T47D (cell line): ENCODE measurements around the gene GJA1.
"Not testable (repeated sequence)": the region's sequence is repeated elsewhere in the genome, so short reads cannot be mapped to it uniquely, and the experiment has no call there.

Source experiments
- DNase-seq, 2 experiments: peaks; one replicate each; pipeline versions ENCODE4 v3.0.0 to v3.0.0-alpha.2; 2011 to 2012; ENCODE audit warnings: low read depth in 1 of 2, low spot score in 1 of 2
- JUND ChIP-seq: IDR thresholded peaks from 2 replicates; pipeline ENCODE4 v1.6.1; 2012; ENCODE audit warnings: low read depth
- in situ Hi-C: cut with HindIII; loops from 2 replicates; pipeline ENCODE4 v1.10.0; 2016; ENCODE audit warnings: low sequenced_read_pairs, low pct_unique_long_range_greater_than_20kb

The GJA1 gene

DNA sequence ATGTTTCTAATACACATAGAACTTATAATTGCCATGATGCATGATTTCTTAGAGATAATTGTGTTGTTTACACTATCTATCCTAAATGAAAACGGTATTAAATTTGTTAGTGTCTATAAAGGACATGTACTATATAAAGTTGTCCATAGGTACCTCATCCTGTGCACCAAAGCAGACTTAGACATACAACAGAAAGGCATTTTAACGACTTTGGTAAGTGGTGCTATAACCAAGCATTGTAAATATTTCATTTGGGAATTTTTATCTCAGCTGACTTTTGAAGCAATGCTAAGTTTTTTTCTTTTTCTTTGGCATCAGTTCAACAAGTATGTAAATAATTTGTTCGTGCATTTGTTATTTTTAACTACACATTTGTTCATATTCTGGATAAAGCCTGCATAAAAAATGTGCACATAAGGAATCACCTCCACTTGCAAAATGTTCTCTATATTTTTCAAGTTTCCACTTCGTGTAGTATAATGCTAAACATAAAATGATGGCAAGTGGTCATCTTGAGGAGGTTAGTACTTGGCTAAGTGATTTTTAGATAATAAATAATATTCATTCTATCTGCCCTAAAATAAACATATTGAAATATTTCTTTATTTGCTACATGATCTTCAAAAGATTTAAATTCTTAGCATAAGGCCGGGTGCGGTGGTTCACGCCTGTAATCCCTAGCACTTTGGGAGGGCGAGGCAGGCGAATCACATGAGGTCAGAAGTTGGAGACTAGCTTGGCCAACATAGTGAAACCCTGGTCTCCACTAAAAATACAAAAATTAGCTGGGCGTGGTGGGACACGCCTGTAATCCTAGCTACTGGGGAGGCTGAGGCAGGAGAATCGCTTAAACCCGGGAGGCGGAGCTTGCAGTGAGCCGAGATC, 6.3 kb upstream of the GJA1 start:
- in situ Hi-C loops, result no loop called here
- DNase-seq, result no peak
- no peak for TF ChIP-seq JUND

DNA sequence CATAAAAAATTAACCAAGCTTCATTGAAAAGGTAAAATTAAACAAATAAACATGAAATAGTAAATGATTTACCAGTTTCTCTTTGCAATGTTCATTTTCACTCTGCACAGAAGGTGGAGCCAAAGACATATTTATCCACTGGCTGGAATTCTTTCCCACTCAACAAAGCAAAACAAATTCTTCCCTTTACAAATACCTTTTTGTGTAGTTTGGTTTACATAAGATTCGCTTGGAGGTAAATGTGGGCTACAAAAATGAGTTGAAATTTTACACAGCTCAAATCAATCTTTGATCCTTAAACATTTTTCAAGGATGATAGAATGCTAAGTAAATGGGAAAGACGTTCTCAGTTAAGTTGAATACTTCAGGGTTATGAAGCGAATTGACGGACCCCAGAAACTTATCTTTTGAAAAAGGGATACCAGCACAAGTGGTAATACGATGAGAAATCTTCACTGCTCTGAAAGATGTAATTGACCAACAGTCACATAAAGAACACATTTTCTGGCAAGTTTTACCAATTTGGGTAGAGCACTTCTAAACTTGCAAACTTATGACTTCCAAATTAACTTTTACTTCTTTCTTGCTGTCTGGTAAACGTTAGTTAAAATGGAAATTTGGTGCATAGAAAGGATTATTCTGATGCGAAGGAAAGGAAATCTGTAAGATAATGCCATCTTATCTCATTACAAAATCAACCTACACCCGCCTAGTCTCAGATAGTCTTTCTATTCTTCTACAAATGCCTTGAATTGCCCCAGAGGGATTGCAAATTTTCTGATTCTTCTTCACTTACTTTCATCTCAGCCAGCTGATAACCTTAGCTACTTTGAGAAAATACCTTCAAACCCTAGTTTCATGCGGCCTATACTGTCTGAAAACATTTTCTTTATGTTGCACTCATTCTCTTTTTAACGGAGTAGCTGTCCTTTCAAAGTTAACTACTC, 4.7 kb upstream of the GJA1 start:
- peak in 1 of 2 experiments; percentile 58 for DNase-seq
- in situ Hi-C loops, result no loop called here
- no peak for TF ChIP-seq JUND

DNA sequence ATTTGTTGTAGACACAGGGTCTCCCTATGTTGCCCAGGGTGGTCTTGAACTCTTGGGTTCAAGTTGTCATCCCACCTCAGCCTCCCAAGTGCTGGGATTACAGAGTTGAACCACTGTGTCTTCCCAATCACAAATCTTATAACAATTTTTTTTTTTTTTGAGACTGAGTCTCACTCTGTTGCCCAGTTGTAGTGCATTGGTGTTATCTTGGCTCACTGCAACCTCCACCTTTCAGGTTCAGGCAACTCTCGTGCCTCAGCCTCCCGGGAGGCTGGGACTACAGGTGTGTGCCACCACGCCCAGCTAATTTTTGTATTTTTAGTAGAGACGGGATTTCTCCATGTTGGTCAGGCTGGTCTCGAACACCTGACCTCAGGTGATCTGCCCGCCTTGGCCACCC, 3.7 kb upstream of the GJA1 start:
- DNase-seq, in situ Hi-C loops: not testable (repeated sequence)

DNA sequence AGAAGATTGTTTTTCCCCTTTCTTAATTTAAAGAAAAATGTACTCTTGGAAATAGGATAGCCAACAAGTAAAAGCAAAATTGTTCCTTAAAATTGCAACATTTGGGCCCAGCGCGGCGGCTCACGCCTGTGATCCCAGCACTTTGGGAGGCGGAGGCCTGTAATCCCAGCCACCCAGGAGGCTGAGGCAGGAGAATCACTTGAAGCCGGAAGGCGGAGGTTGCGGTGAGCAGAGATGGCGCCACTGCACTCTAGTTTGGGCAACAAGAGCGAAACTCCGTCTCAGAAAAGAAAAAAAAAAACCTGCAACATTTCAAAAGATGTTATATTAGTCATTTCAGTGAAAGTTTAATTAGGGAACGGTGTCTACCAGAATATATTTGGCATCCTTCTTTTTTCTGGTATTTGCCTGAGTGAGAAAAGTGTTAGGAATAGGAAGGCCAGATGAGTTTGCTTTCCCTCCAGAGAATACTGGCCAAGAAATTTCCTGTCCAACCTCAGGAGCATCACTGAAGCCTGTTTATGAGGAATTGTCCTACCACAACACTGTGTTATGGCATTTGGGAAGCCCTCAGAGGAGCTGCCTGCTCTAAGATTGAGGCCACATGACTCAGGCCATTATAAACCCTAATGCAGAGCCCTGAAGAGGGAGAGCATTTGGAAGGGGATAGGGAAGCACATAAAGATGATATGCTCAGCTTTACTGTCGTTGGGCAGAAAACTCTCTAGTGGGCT, 1.2 kb upstream of the GJA1 start:
- in situ Hi-C loops, result no loop called here

DNA sequence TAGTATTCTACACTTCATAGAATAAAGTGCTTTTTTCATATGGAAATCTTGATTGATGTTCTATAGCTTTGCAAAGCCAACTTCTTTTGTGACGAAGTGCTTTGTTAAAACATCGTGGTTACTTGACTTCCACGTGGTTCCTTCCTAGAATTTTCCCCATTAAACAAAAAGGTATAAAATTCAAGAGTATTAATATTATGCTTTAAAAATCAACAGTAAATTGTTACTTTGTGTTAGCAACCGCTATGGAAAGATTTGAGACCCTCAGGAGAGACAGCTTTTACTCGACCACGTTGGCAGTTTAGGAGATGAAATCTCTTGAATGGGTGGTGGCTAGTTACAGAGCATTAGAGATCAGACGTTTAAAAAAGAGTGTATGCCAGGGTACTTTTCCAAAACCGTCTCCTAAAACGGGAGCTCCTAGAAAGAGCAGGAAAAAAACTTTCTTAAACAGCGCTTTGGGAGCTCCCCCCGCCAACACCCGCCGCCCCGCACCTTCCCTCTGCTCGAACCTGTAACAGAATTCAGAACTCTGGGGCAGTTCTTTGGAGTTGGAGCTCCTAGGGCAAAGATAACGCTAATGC, 920 bp downstream of the GJA1 start:
- DNase-seq, result no peak
- in situ Hi-C loops, result no loop called here
- no peak for TF ChIP-seq JUND

More for the DNA sequence above, 1.2 kb upstream of the GJA1 start:
- no peak for TF ChIP-seq JUND
- no peak for DNase-seq

DNA sequence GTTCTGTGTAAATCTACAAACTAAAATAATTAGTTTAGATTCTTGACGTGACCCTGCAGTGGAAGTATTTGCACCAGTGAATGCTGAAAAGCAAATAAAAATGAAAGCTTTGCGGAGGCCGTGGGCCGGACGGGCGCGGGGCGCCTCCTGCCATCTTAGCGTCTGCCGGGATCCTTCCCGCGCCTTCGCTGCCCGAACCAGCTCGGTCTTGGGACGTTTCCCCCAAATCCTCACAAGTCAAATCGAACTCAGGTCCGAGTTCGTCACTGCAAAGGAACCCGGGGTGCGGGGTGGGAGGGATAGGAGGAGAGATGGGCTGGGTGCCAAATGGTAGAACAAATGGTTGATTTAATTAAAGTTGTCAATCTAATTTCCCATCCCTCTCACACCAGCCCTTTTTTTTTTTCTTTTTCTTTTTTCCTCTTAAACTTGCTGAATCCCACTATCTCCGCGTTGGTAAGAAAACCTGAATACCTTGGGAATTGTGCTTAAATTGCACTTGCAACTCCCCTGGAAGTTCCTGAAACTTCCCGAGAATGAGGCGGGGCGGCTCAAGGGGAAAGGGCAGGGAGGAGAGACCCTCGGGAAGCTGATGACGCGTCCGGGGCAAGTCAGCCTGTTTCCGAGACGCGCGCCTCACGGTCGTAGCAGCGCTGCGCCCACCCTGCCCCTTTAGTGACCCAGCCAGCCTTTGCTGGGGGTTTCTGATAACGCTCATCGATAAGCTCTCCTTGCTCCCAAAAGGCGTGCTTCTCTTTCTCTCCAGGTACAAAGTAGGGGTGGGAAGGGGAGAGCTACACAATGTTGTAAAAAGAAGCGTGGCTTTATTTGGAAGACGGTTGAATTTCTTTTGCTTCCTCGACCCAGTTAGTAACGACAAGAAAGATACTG, 1.8 kb downstream of the GJA1 start:
- TF ChIP-seq JUND, result no peak
- in situ Hi-C loops, result no loop called here
- peak in 1 of 2 experiments; percentile 17 for DNase-seq

DNA sequence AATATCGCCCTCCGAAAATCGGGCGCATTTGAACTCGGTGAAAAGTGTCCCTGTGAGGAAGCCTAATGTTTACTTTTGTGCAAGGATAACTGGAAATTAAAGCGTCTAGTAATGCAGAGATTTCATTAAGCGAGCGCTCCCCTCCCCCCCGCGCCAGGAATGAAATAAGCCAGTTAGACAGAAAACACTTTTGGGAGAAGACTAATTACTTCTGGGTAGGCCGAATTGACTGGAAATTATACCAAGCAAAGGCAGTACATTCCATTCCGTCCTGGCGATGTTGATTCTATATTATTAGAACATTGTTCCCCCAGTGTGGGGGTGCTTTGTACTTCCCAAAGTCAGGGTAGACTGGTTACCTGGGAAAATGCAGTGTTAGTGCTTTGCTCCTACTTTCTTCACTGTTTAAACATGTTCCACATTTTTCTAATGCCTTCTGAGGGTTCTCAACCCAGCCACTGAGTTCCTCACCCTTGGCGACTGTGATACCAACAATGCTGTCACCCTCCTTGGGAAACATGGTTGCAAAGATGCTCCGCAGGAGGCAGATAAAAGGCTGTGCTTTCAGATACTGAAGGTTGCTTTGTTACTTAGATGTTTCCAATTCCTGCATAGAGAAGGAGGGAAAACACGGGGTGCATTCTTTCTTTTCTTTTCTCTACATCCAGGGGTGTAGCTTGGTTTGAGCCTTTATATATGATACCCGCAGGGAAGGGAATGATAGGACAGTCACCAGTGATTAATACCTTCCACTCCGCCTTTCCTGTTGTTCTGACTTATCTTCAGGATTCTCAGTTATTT, 2.6 kb downstream of the GJA1 start:
- DNase-seq, result peak in 1 of 2 experiments; percentile 3
- in situ Hi-C loops, result no loop called here
- no peak for TF ChIP-seq JUND

DNA sequence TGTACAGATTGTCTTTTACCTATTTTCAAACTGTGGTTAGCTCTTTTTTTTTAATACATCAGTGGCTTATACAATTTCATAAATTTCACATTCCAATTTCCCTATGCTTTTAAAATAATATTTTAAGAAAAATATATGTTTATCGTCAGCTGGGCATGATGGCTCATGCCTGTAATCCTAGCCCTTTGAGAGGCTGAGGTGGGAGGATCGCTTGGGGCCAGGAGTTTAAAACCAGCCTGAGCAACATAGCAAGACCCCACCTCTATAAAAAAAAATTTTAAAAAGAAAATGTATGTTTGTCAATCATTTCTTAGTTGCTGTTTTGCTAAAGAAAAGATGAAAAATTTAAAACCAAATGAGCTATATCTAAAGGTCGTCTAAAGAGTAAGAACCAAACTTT, 3.4 kb downstream of the GJA1 start:
- in situ Hi-C loops, result no loop called here
- DNase-seq, result no peak
- TF ChIP-seq JUND, result no peak

DNA sequence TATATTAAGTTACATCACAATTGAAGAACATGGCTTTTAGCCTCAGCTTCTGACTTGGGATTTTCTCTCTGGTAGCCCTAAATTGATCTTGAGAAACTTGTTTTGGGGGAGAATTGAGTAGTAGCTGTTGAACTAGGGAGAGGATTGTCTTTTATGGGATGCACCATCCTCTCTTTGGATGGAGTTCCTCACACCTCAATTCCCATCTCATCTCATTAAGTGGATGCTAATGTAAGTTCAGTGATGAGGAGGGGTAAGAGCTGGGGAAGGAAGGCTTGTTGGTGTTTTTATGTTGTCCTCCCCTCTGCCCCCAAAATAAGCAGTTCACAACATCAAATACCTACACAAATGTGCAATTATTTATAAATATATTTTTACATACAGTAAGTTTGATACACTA, 4.0 kb downstream of the GJA1 start:
- DNase-seq, result no peak
- in situ Hi-C loops, result no loop called here
- no peak for TF ChIP-seq JUND

DNA sequence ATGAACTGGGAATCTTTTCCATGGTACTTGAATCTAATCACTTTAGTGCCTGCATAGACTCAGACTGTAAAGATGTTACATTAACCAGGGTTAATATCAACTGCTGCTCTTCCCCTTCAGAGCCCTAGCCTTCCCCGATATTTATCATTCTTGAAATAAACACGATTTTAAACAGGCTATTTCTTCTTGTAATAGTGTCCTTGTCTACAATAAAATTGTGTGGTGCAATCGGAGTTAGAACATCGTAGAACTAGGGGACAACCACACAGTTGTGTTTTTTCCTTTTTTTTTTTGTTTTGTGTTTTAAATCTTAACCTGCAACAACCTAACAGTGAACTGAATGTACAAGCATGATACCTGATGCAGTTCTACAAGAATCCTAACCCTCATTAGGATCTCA, 4.5 kb downstream of the GJA1 start:
- no peak for TF ChIP-seq JUND
- in situ Hi-C loops, result no loop called here

DNA sequence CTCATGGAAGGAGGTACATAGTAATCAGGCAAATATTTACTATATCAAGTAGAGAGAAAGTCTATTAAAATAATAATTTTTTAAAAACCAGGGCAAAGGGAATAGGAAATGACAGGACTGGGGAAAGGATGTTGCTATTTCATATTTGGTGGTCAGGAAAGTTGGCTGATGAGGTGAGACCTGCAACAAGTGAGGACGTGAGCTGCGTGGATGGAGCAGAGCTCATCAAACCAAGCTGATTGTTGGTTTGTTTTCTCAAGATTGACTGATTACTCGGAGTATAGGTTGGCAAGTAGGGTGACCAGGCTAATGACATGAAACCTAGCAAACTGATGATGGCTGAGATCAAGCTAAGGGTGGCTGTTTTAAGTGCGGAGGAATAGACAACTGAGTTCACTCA, 6.0 kb downstream of the GJA1 start:
- in situ Hi-C loops, result no loop called here
- TF ChIP-seq JUND, result no peak
- no peak for DNase-seq

More for the DNA sequence above, 4.5 kb downstream of the GJA1 start:
- no peak for DNase-seq
